ENCODE data around the gene C17orf75.
"Not testable (repeated sequence)": the region's sequence is repeated elsewhere in the genome, so short reads cannot be mapped to it uniquely, and the experiment has no call there.

C17orf75 gene

DNA sequence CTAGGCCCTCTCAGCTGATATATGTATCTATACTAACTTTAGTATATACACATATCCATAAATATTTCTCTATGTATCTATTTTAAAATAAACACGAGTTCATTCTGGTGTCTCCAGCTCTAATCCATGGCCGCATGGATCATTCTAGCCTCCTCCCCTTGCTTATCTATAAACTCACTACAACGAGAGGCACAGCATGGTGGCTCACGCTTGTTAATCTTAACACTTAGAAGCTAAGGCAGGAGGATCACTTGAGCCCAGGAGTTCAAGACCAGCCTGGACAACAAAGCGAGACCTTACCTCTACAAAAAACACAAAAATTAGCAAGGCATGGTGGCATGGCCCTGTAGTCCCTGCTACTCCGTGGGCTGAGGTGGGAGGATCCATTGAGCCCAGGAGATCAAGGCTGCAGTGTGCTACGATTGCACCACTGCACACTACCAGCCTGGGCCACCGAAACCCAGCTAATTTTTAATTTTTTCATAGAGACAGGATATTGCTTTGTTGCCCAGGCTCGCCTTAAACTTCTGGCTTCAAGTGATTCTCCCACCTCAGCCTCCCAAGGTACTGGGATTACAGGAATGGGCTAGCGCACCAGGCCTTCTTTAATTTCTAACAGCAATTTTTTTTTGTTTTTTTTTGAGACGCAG lies 4.1 kb upstream of the C17orf75 start:
- no peak for DNase-seq (ENCODE audit: low spot score)

DNA sequence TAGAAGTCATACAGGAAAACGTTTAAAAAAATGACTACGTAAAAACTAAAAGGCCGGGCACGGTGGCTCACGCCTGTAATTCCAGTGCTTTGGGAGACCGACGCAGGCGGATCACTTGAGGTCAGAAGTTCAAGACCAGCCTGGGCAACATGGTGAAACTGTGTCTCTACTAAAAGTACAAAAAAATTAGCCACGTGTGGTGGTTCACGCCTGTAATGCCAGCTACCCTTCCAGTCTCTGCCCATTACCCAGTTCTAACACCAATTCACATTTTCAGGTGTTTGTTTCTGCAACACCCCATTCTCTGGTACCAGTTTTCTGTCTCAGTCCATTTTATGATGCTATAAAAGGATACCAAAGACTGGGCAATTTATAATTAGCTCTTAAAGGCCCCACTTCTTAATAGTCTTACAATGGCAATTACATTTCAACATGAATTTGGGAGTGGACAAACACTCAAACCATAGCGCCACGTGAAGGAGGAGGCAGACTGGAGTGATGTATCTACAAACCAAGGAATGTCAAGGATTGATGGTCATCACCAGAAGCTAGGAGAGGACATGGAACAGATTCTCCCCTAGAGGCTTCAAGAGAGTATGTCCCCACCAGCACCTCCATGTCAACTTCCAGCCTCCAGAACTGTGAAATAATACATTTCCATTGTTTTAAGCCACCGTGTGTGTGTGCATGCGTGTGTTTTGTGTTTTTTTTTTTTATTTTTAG lies 791 bp upstream of the C17orf75 start:
- DNase-seq (ENCODE audit: low spot score), result no peak

GRCh38 chr17:32341141-32341856 lies 674 bp downstream of the C17orf75 start:
- DNase-seq (ENCODE audit: low spot score), result no peak

DNA sequence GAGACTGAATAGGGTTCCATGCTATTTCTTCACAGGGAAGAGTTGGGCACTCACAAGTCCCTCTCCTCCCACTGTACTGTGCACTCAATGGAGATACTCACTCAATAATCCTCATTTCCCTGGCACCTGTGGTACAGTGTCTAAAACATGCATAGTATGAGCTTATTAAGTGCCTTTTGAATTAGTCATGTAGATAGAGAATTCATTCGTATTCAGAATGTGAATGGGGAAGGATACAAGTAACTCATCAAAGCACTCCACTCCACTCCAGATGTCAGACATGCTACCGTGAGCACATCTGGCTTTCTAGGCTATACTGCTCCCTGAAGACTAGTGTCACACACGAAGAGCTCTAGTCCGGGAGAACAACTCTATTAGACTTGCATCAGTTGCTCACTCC lies 6.3 kb downstream of the C17orf75 start:
- DNase-seq (ENCODE audit: low spot score), result peak; percentile 69

- no peak for DNase-seq (ENCODE audit: low spot score)
These were observed 6.9 kb downstream of the C17orf75 start for GRCh38 chr17:32335046-32335445.

DNA sequence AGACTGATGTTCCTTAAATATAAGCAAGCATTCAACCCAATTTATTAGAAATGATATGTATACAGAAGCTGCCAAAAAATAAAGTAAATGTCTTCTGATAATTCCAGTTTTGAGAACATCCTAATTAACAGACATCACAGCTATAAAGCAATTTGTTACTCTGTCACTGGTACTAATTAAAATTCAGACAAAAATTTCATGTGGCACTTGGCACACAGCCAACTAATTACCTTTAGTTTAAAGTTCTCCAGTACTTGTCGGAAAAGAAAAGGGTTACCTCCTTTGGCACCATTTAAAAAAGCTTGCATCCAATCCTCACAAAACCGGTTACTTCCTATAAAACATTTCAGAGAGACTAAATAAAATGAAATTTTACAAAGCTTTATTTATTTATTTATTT lies 8.8 kb downstream of the C17orf75 start:
- no peak for DNase-seq (ENCODE audit: low spot score)

GRCh38 chr17:32331243-32332040 lies 10.5 kb downstream of the C17orf75 start:
- no peak for DNase-seq (ENCODE audit: low spot score)

DNA sequence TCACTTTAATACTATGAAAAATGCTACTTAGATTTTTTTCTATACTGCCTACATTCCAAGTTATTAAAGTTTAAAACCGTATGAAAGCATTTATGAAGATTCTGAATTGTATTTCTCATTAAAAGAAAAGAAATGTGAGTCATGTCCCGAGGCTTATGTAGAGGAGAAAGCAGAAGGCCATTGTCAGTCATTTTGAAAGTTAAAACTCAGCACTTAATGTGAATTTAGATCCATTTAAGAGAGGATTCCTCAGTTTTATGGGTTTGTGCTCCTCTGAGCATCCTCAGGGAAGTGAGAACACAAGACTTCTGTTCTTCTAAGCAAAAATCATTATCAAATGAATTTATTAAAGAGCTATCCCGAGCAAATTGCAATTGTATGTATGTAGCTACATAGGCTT lies 11.8 kb downstream of the C17orf75 start:
- DNase-seq (ENCODE audit: low spot score), result no peak

- no peak for DNase-seq (ENCODE audit: low spot score)
These were observed 14.1 kb downstream of the C17orf75 start for GRCh38 chr17:32327911-32328310.

DNA sequence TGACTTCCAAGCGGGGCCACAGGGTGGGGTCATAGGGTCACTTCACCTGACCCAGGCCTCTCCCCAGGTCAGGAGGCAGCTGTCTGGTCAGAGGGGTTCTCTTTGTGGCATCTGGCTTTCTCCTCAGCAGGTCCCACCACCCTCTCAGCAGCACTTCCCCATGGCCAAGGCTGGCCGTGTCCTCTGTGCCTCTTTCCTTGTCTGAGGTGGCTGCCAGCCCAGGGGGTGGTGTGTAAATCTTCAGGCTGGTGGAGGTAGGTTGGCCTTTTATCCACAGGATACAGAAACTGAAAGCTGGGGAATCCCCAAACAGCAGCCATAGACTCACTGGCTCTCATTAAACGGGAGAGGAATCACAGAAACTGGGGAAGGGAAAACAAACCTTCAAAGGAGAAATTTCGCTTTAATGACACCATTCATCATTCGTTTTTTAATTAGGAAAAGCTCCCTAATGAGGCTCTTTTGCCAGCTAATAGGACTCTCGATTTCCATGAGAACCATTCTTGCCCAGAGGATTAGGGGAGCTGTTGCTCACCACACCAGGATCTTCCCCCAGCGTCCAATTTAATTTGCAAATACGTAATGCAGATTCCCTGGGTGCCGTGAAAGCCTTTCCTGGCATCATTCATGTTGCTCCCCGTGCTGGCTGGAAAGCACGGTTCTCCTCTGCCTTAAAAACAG lies 18.0 kb downstream of the C17orf75 start:
- peak; percentile 66 for DNase-seq (ENCODE audit: low spot score)

- no peak for DNase-seq (ENCODE audit: low spot score)
These were observed 18.9 kb downstream of the C17orf75 start for GRCh38 chr17:32323046-32323445.

DNA sequence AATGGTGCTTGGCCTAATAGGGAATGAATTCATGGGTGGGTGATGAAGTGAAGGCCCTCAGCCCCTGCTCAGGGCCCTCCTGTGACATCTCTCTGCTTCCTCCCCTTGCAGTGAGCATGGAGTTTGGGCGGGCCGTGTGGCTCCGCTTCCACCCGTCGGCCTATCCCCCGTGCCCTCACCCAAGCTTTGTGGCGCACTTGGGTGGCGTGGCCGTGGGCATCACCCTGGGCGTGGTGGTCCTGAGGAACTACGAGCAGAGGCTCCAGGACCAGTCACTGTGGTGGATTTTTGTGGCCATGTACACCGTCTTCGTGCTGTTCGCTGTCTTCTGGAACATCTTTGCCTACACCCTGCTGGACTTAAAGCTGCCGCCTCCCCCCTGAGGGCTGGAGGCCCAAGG lies 21.1 kb downstream of the C17orf75 start:
- no peak for DNase-seq (ENCODE audit: low spot score)

- DNase-seq (ENCODE audit: low spot score), result not testable (repeated sequence)
These were observed 21.9 kb downstream of the C17orf75 start for GRCh38 chr17:32320080-32320479.

- DNase-seq (ENCODE audit: low spot score), result peak; percentile 90
These were observed 22.4 kb downstream of the C17orf75 start for GRCh38 chr17:32319548-32319905.

GRCh38 chr17:32318071-32318470 lies 23.9 kb downstream of the C17orf75 start:
- DNase-seq (ENCODE audit: low spot score), result no peak

DNA sequence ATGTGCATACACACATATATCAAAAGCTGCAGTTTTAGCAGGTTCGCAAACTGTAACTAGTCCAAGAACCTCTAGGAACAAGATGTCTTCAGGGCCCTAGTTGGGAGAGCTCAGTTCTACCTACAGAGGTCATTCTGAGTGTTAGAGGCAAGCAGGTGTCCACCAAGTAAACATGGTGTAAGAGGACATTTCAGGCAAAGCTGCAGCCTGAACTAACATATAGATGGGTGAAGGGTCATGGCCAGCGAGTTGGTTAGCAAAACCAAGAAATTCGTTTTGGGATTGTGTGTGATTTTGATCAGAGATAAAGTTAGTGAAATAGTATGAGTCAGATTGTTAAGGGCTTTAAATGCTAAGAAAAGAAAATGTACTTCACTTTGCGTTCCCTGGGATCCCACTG lies 24.6 kb downstream of the C17orf75 start:
- DNase-seq (ENCODE audit: low spot score), result no peak

- DNase-seq (ENCODE audit: low spot score), result not testable (repeated sequence)
These were observed 25.3 kb downstream of the C17orf75 start for GRCh38 chr17:32316653-32317052.

DNA sequence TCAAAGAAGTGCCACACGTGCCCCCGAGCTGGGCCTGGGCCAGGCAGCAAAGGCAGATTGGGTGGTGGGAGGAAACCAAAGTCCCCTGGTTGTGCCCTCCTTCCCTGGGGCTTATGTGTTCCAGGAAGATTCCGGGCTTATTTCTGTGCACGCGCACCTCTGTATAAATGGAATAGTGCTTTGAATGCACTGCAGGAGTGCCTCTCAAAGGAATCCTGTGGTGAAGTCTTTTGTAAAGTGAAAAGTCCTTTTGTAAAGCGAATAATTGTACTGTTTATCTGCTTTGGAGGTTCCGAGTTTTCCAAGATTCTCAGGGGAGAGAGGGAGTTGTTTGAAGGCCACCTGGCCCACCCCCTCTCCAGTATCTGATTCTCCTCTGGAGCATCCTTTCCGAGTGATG lies 26.8 kb downstream of the C17orf75 start:
- no peak for DNase-seq (ENCODE audit: low spot score)

GRCh38 chr17:32314636-32315035 lies 27.3 kb downstream of the C17orf75 start:
- no peak for DNase-seq (ENCODE audit: low spot score)

- no peak for DNase-seq (ENCODE audit: low spot score)
These were observed 30.9 kb downstream of the C17orf75 start for GRCh38 chr17:32311028-32311536.

DNA sequence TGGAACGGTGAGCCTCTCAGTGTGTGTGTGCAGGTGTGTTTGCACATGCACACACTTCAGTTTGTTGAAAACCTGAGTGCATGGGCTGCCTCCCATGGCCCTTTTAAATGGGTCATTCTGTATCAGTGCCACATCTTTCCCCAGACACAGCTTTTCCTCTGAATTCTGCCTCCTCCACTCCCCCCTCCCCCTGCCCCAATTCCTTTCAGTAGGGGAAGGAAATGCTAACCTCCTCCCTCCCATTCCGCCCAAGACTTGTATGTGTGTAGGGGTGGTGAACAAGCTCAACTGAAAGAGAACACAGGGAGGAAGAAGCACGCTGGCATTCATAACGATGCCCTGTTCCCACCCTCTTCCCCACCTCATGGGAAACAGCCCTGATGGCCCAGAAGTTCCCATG lies 34.3 kb downstream of the C17orf75 start:
- no peak for DNase-seq (ENCODE audit: low spot score)

GRCh38 chr17:32305049-32305448 lies 36.9 kb downstream of the C17orf75 start:
- no peak for DNase-seq (ENCODE audit: low spot score)
